Fibroblast of lung (primary cell): Measurements from ENCODE around the gene RAB3A. TPM values are rescaled to one million over a fixed set of nuclear protein-coding genes. Genes with fewer than 3 reads are reported as not detected.

ENCODE experiments used
- DNase-seq, 2 donors: peaks; one replicate each; pipeline versions ENCODE4 v3.0.0 to v3.0.0-alpha.2; 2010; ENCODE audit warnings: low read depth in 2 of 2
- H2AFZ ChIP-seq: 2 replicates; pipeline ENCODE4 v1.5.1; 2012; ENCODE audit warnings: low read length, control low read depth, inconsistent platforms
- H3K27ac ChIP-seq: 2 replicates; pipeline ENCODE4 v1.5.1; 2011; ENCODE audit warnings: low read length, control low read depth; ENCODE audit not compliant: insufficient read depth
- H3K27me3 ChIP-seq: 2 replicates; pipeline ENCODE4 v1.5.1; 2011; ENCODE audit warnings: mild to moderate bottlenecking, low read length; ENCODE audit not compliant: control insufficient read depth, insufficient read depth
- H3K36me3 ChIP-seq: 2 replicates; pipeline ENCODE4 v1.5.1; 2011; ENCODE audit warnings: low read length; ENCODE audit not compliant: control insufficient read depth, insufficient read depth
- H3K4me1 ChIP-seq: 2 replicates; pipeline ENCODE4 v1.5.1; 2011; ENCODE audit warnings: low read length; ENCODE audit not compliant: control insufficient read depth, insufficient read depth; ENCODE audit errors: extremely low read depth
- H3K4me2 ChIP-seq: 2 replicates; pipeline ENCODE4 v1.5.1; 2011; ENCODE audit warnings: low read length, control low read depth; ENCODE audit not compliant: insufficient read depth; ENCODE audit errors: extremely low read depth
- H3K4me3 ChIP-seq, 4 experiments: fragments of 200-600 bp in 1 of 4; sonication (generic) in 1 of 4; replicated peaks in 1 of 4; 2 replicates each; pipeline ENCODE4 v1.5.1; 2011 to 2016; ENCODE audit warnings: low read length in 4 of 4, low read depth in 3 of 4, mild to moderate bottlenecking in 3 of 4, control low read depth in 2 of 4, inconsistent platforms in 1 of 4, mixed read lengths in 1 of 4; ENCODE audit not compliant: insufficient read depth in 1 of 4; ENCODE audit errors: control extremely low read depth in 1 of 4
- H3K79me2 ChIP-seq: 2 replicates; pipeline ENCODE4 v1.5.1; 2012; ENCODE audit warnings: mild to moderate bottlenecking, low read length, inconsistent platforms; ENCODE audit not compliant: control insufficient read depth, insufficient read depth
- H3K9ac ChIP-seq: 2 replicates; pipeline ENCODE4 v1.5.1; 2011; ENCODE audit warnings: mild to moderate bottlenecking, low read length, control low read depth; ENCODE audit not compliant: insufficient read depth
- H3K9me3 ChIP-seq: 2 replicates; pipeline ENCODE4 v1.5.1; 2012; ENCODE audit warnings: low read depth, low read length; ENCODE audit not compliant: control insufficient read depth, insufficient read depth
- H4K20me1 ChIP-seq: 2 replicates; pipeline ENCODE4 v1.5.1; 2011; ENCODE audit warnings: low read length; ENCODE audit not compliant: control insufficient read depth, insufficient read depth; ENCODE audit errors: extremely low read depth
- EZH2 ChIP-seq: IDR thresholded peaks from 2 replicates; pipeline ENCODE4 v1.5.1; 2012; ENCODE audit warnings: low read length, control low read depth, mild to moderate bottlenecking; ENCODE audit errors: missing control alignments
- polyA plus RNA-seq, 2 donors: library from polyadenylated mRNA; depleted of rRNA in 1 of 2; stranded (reverse) in 1 of 2; unstranded in 1 of 2; fragments of >200 nt; gene quantifications; 2 replicates each; pipeline ENCODE4 v1.2.1, GENCODE V29; 2011 to 2012; ENCODE audit warnings: missing spikeins in 1 of 2
- total RNA-seq: library from RNA; depleted of rRNA; stranded (reverse); fragments of >200 nt; gene quantifications from 2 replicates; pipeline ENCODE4 v1.2.1, GENCODE V29; 2014
- TF ChIP-seq, protein P1 (sequence below), 2 donors: IDR thresholded peaks in 1 of 2; conservative IDR thresholded peaks in 1 of 2; 1 replicate in 1 of 2; 2 replicates in 1 of 2; pipeline ENCODE4 v1.5.1; 2011 to 2012; ENCODE audit warnings: low read length in 2 of 2, control low read depth in 1 of 2, inconsistent platforms in 1 of 2, low read depth in 1 of 2, mild to moderate bottlenecking in 1 of 2

RAB3A gene
- total and polyA plus RNA-seq, 2 donors (not counting 1 experiment from before 2014, with no cell fraction given), result 2.0 to 3.6 TPM

DNA sequence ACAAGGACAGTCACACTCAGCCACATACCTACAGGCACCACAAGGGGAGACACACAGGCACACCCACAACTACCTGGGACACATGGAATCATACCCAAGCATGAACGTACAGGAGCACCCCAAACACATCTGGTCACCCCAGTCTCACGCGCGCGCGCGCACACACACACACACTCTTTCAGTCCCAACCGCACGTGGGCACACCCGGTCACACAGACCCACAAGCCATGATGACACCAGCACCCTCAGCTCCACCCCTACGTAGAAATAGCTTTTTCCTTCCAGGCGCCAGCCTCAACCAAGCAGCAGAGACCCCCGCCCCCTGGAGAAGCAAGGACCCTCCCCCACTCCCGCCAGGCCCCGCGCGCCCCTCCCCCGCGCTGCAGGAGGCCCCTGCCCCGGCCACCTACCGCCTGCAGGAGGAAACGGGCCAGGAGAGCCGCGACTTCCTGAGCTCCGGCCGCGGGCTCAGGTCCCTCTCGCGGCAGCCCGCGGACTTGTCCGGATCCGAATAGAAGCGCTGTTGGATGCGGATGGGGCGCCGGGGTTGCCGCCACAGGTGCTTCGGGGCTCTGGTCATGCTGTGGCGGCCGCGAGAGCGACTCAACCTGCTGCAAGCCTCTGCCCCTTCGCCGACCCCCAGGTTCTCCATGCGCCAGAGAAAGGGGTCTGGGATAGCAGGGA lies 28.8 kb upstream of the RAB3A start:
- Histone ChIP-seq H3K79me2 (no peaks in the 10 kb centered on the region), H3K27ac (no peak overlapping the region), H3K4me1 (no peaks in the 10 kb centered on the region), H3K36me3 (no peaks in the 10 kb centered on the region), H3K4me2 (no peak overlapping the region), H2AFZ (no peak overlapping the region), H3K27me3 (peaks cover 14% of the 10 kb centered on the region), H3K4me3 (no peak overlapping the region), H3K9me3 (no peaks in the 10 kb centered on the region), H3K9ac (no peak overlapping the region), H4K20me1 (no peaks in the 10 kb centered on the region)
- no peak for TF ChIP-seq EZH2
- TF ChIP-seq, protein P1, sequence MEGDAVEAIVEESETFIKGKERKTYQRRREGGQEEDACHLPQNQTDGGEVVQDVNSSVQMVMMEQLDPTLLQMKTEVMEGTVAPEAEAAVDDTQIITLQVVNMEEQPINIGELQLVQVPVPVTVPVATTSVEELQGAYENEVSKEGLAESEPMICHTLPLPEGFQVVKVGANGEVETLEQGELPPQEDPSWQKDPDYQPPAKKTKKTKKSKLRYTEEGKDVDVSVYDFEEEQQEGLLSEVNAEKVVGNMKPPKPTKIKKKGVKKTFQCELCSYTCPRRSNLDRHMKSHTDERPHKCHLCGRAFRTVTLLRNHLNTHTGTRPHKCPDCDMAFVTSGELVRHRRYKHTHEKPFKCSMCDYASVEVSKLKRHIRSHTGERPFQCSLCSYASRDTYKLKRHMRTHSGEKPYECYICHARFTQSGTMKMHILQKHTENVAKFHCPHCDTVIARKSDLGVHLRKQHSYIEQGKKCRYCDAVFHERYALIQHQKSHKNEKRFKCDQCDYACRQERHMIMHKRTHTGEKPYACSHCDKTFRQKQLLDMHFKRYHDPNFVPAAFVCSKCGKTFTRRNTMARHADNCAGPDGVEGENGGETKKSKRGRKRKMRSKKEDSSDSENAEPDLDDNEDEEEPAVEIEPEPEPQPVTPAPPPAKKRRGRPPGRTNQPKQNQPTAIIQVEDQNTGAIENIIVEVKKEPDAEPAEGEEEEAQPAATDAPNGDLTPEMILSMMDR (conservative IDR thresholded peaks at IDR 0.05 in 1 of 2, IDR thresholded peaks at IDR 0.05 in 1 of 2; ENCODE audit: low read depth in 1 of 2, low read length in 2 of 2), result no peak
- DNase-seq, result no peak

DNA sequence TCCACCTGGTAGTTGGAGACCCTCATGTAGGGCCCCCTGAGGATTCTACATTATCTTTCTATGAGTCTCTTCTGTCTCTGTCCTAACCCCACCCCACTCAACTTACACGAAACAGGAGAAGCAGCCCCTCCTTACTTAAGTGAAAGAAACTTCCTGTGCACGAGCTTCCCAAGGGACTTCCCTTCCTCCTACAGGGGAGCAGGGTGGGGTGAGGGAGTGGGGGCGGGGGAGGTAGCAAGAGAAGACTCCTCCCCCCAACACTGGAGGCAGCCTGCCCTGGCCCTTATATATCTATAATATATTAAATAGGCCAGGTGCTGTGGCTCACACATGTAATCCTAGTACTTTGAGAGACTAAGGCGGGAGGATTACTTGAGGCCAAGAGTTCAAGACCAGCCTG lies 27.9 kb upstream of the RAB3A start:
- Histone ChIP-seq H3K27me3 (peaks cover 11% of the 10 kb centered on the region), H3K27ac (no peak overlapping the region), H3K4me1 (no peaks in the 10 kb centered on the region), H3K9ac (no peak overlapping the region), H4K20me1 (no peaks in the 10 kb centered on the region), H2AFZ (no peak overlapping the region), H3K79me2 (no peaks in the 10 kb centered on the region), H3K4me3 (no peak overlapping the region), H3K4me2 (no peak overlapping the region), H3K9me3 (no peaks in the 10 kb centered on the region), H3K36me3 (no peaks in the 10 kb centered on the region)
- no peak for TF ChIP-seq EZH2
- no peak for DNase-seq

DNA sequence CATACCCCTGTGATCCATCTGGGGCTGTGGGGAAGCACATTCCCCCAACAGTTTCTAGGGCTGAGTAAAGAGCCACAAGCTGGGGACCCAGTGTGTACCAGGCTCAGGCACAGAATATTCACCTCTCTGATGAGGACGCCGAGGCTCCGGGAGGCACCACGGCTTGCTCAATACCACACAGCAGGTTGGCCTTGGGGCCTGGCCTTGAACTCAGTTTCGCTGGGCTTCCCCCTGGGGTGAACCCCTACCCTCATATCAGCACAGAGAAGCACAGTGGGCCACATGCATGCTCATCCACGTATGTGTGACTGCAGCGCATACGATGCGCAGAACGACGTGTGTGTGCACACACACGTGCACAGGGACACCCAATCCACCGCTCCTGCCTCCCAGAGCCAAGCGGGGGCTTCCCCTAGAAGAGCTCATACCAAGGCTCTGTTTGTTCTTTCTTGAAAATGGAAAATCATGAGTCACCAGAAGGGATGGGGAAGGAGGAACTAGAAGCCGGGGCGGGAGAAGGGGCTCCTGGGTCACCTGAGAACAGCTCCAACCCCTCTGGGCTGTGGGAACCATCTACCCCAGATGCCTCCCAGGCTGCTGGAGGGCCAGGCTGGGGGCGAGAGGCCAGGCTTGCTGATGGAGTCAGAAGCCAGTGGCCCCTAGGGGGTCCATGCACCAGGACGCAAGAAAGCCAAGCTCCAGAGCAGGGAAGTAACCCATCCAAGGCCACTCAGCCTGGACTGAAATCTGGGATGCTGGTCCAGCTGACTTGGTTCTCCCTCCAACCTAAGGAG lies 27.3 kb upstream of the RAB3A start:
- no peak for DNase-seq
- Histone ChIP-seq H3K4me3 (no peak overlapping the region), H3K4me1 (no peaks in the 10 kb centered on the region), H3K9ac (no peak overlapping the region), H3K4me2 (no peak overlapping the region), H3K36me3 (no peaks in the 10 kb centered on the region), H3K79me2 (no peaks in the 10 kb centered on the region), H3K27me3 (peaks cover 11% of the 10 kb centered on the region), H3K27ac (no peak overlapping the region), H2AFZ (no peak overlapping the region), H3K9me3 (no peaks in the 10 kb centered on the region), H4K20me1 (no peaks in the 10 kb centered on the region)
- TF ChIP-seq, protein P1 (conservative IDR thresholded peaks at IDR 0.05 in 1 of 2, IDR thresholded peaks at IDR 0.05 in 1 of 2; ENCODE audit: low read depth in 1 of 2, low read length in 2 of 2), result no peak
- no peak for TF ChIP-seq EZH2
